Retinal pigment epithelial cell (primary cell): ENCODE measurements around the gene JTB.

Experiments used
- DNase-seq: peaks from one replicate; pipeline ENCODE4 v3.0.0-alpha.2; 2010; ENCODE audit warnings: low read depth
- H3K4me3 ChIP-seq: 2 replicates; pipeline ENCODE4 v1.5.1; 2011; ENCODE audit warnings: mild to moderate bottlenecking, low read length, control low read depth, moderate library complexity
- TF ChIP-seq, protein P1 (sequence below): conservative IDR thresholded peaks from 2 replicates; pipeline ENCODE4 v1.5.1; 2011; ENCODE audit warnings: low read depth, low read length, control low read depth, inconsistent platforms

JTB gene

DNA sequence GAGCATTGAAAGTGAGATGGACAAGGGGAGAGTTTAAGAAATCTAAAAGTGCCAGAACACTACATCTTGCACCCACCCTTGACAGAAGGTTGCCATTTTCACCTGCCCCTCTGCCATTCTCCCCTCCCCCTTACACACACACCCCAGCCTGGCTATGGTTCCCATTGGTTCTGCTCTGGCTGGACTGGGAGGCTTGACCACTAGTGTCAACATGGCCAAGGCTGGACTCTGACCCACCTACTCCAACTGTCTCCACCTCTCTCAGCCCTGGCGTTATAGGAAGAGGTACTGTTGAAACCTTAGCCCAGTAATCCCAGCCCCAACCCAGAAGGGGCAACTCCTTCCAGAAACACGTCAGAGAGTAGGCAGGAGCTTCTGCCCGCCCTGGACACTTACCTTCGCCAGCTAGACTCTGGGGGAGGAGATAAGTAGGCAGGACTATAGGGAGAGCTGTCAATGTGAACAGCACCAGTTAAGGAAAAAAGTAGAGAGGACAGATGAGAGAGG, 23.6 kb downstream of the JTB start:
- H3K4me3 ChIP-seq = no peak overlapping the region
- DNase-seq = no peak
- TF ChIP-seq, protein P1, sequence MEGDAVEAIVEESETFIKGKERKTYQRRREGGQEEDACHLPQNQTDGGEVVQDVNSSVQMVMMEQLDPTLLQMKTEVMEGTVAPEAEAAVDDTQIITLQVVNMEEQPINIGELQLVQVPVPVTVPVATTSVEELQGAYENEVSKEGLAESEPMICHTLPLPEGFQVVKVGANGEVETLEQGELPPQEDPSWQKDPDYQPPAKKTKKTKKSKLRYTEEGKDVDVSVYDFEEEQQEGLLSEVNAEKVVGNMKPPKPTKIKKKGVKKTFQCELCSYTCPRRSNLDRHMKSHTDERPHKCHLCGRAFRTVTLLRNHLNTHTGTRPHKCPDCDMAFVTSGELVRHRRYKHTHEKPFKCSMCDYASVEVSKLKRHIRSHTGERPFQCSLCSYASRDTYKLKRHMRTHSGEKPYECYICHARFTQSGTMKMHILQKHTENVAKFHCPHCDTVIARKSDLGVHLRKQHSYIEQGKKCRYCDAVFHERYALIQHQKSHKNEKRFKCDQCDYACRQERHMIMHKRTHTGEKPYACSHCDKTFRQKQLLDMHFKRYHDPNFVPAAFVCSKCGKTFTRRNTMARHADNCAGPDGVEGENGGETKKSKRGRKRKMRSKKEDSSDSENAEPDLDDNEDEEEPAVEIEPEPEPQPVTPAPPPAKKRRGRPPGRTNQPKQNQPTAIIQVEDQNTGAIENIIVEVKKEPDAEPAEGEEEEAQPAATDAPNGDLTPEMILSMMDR = no peak

DNA sequence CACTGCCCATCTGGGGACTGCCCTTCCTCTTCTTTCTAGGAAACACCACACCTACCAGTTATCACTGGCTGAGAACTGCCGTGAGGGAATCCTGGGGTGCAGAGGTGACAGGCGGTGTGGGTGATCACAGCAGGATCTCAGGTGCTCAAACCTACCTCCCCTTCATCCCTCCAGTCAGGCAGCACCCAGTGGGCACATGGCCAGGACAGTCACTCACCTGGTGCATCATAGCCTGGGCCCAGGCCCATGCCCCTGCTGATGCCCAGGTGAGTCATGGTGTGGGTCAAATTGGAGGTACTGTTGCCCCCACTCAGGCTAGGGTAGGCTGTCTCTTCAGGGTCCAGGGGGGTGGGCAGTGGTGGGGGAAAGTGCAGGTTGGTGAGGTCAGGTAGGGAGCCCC, 25.7 kb downstream of the JTB start:
- TF ChIP-seq, protein P1 = no peak
- H3K4me3 ChIP-seq = no peak overlapping the region
- DNase-seq = no peak

DNA sequence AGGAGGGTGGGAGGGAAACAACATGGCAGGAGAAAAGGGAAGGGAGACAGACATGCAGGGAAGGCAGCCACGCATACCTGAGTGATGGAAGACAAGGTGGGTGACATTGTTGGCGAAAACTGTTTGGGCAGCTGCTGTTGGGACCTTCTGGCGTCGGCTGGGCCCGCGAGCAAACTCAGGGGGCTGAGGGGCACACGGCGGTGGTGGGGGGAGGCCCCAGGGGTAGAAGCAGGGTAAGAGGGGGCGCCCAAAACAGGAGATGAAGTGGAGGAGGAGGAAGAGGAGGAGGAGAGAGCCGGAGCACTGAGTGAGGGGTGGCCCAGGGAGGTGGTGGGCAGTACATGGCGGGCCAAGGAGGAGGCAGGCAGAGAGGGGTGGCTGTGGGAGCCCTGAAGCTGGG, 26.3 kb downstream of the JTB start:
- no peak overlapping the region for H3K4me3 ChIP-seq
- TF ChIP-seq, protein P1 = no peak
- DNase-seq = no peak

DNA sequence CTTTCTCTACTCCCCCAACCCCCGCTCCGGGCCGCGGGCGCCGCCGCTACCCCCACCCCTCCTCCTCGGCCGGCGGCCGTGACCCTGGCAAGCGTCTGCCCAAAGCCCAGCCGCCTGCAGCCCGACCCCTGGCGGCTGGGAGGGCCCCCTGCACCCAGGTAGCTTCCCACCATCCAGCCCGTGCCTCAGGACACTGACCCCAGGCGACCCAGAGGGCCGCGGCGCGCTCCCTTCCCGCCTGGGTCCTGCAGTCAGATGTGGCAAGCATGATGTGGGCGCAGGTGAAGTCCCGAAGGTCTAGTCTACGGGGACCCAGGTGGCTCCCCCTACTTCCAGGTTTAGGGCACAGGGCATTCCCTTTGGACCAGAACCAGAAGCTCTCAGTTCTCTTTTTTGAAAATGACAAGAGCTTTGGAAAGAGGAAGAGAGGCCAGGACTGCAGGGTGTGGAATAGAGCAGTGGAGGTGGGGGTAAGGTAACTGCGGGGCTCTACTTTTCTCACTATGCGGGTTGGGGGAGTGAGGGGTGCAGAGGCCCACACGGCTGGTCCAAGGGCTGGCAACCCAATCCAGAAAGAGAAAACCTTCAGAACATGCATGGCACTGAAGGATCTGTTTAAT, 30.7 kb downstream of the JTB start, which contains the start of gene DENND4B:
DENND4B (minus strand) TSS at position 97 of the 620 bp plus-strand sequence. CDS start 2,344 bp downstream, outside the sequence.
- peak within 1 kb of the TSS; percentile 80 for H3K4me3 ChIP-seq
- no peak for DNase-seq
- TF ChIP-seq, protein P1 = peak; percentile 84

DNA sequence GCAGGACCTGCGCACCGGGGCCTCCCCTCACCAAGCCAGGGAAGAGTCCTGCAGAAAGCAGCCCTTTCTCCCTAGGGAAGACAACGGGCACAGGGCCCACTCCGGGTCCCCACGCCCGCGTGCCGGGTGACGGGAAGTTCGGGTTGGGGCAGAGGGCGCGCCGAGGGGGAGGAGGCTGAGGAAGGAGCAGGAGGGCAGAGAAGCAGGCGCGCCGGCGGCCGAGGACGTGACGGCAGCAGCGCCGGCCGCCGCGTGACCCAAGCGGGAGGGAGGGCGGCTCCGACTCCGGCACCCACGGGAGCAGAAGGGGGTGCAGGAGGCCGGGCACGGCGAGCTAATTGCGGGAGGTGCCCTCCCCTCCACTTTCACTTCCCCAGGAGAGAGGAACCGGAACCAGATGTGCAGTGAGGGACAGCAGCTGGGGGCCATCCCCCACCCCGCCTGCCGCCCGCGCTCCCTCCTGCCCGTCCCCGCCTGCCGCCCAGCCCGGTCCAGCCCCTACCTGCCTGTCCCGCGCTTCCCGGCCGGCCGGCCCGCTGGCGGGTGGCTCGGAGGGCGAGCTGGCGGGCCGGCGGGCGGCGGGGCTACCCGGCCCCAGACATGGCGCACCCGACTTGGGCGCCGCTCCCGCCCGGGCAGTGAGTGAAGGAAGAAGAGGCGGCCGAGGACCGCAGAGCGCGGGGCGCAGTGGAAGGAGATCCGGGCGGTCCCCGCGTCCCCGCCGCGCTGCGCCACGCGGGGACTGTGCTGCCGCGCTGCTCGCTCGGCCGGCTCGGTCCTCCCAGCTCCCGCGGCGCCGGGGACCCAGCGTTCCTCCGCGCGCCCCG, 31.5 kb downstream of the JTB start:
- TF ChIP-seq, protein P1 = no peak
- no peak for DNase-seq

DNA sequence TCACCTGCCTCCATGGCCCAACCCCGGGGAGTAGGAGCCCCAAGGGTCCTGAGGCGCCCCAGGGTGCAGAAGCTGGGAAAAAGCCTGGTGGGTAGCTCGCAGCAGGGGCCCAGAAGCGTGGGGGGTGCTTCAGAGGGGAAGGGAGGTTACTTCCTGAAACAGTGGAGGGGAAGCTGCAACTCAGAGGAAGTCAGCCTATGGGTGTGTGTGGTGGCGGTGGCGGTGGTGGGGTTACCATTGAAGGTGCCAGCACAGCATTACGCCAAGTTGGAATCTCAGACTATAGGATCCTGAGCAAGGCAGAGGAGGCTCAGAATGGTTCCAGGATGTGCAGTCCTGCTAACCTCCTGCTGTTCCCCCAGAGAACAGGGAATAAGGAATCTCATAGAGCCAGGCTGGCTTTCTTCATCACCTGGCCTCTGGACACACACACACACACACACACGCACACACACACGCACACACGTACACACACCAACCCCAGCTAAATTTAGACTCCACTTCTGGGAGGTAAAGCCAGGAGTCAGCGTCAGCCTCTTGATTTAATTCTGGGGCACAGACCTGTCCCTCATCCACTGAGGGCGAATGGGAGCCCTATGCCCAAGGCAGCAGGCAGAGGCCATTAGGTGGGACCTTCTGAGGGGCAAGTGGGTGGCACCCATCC, 32.2 kb downstream of the JTB start:
- no peak for DNase-seq

More for the DNA sequence above, 31.5 kb downstream of the JTB start:
- peak overlapping the region; percentile 80 for H3K4me3 ChIP-seq

More for the DNA sequence above, 32.2 kb downstream of the JTB start:
- TF ChIP-seq, protein P1 = no peak
- H3K4me3 ChIP-seq = peak overlapping the region; percentile 80
